ENCODE data around the gene FYCO1. TPM values are rescaled to one million over a fixed set of nuclear protein-coding genes. Genes with fewer than 3 reads are reported as not detected.

Gene FYCO1
- total RNA-seq, 3 donors from 2014 or later (not counting 1 experiment from before 2014, with no cell fraction given) = 23.0 to 28.4 (median 27.5) TPM

GRCh38 chr3:46013316-46014094 lies 17.9 kb upstream of the FYCO1 start:
- DNase-seq (peak in 1 of 2 donors; percentile 18), ATAC-seq (peak; percentile 29 to 91 (median 49))
- H3K4me1 ChIP-seq (ENCODE audit: control insufficient read depth, insufficient read depth, low read length) = peaks cover 34% of the 10 kb centered on the region
- no peak overlapping the region for H3K4me3 ChIP-seq (ENCODE audit: low read length)
- H3K27me3 ChIP-seq (ENCODE audit: control insufficient read depth, insufficient read depth, low read length) = peaks cover 12% of the 10 kb centered on the region
- Mint-ChIP-seq H3K27ac (no peak overlapping the region), H3K9me3 (no peaks in the 10 kb centered on the region), H3K36me3 (no peaks in the 10 kb centered on the region), H3K4me1 (peaks cover 24 to 37% of the 10 kb centered on the region in 2 donors), H3K4me3 (no peak overlapping the region), H3K27me3 (ENCODE audit: low read depth in 2 of 2) (peaks cover 44 to 86% of the 10 kb centered on the region in 2 donors)
- no peak overlapping the region for H3K27ac ChIP-seq (ENCODE audit: low read length)
- H3K36me3 ChIP-seq (ENCODE audit: control insufficient read depth, insufficient read depth, low read length) = no peaks in the 10 kb centered on the region
- TF ChIP-seq, protein P1, sequence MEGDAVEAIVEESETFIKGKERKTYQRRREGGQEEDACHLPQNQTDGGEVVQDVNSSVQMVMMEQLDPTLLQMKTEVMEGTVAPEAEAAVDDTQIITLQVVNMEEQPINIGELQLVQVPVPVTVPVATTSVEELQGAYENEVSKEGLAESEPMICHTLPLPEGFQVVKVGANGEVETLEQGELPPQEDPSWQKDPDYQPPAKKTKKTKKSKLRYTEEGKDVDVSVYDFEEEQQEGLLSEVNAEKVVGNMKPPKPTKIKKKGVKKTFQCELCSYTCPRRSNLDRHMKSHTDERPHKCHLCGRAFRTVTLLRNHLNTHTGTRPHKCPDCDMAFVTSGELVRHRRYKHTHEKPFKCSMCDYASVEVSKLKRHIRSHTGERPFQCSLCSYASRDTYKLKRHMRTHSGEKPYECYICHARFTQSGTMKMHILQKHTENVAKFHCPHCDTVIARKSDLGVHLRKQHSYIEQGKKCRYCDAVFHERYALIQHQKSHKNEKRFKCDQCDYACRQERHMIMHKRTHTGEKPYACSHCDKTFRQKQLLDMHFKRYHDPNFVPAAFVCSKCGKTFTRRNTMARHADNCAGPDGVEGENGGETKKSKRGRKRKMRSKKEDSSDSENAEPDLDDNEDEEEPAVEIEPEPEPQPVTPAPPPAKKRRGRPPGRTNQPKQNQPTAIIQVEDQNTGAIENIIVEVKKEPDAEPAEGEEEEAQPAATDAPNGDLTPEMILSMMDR (IDR thresholded peaks at IDR 0.05) = no peak
- 57% methylated on average over 7 of the region's 7 CpGs for WGBS (ENCODE audit: insufficient coverage)
- intact Hi-C loops (cut with micrococcal nuclease) = loop anchor here (2.0 kb wide), 1 partner anchor 19 kb away; the partner anchor contains the start of gene FYCO1
- H3K9me3 ChIP-seq (ENCODE audit: control insufficient read depth, insufficient read depth, low read length) = no peaks in the 10 kb centered on the region

DNA sequence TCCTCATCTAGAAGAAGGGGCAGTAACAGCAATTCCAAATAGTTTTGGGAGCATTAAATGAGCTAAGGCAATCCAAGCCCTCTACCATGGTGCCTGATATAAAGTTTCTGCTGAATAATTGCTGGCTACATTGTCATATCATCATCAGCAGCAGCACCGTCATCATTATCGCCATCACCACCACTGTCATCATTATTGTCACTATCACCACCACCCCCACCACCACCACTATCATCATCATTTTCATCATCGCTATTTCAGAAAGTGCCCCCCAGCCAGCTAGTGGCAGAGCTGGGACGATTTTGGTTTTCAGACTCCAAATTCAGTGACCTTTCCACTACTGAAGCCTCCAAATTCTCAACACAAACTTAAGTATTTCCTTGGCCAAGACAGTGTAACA lies 16.6 kb upstream of the FYCO1 start:
- Histone ChIP-seq H3K4me1 (ENCODE audit: control insufficient read depth, insufficient read depth, low read length) (peaks cover 22% of the 10 kb centered on the region), H3K27me3 (ENCODE audit: control insufficient read depth, insufficient read depth, low read length) (peaks cover 12% of the 10 kb centered on the region), H3K4me3 (ENCODE audit: low read length) (no peak overlapping the region), H3K36me3 (ENCODE audit: control insufficient read depth, insufficient read depth, low read length) (no peaks in the 10 kb centered on the region), H3K27ac (ENCODE audit: low read length) (no peak overlapping the region), H3K9me3 (ENCODE audit: control insufficient read depth, insufficient read depth, low read length) (no peaks in the 10 kb centered on the region)
- intact Hi-C loops (cut with micrococcal nuclease) = loop anchor here (2.0 kb wide), 1 partner anchor 17 kb away; the partner anchor contains the start of gene FYCO1
- 86% methylated on average over 4 of the region's 4 CpGs for WGBS (ENCODE audit: insufficient coverage)
- Mint-ChIP-seq H3K36me3 (no peaks in the 10 kb centered on the region), H3K27me3 (ENCODE audit: low read depth in 2 of 2) (peaks cover 41 to 81% of the 10 kb centered on the region in 2 donors), H3K9me3 (no peaks in the 10 kb centered on the region), H3K4me1 (peaks cover 24 to 26% of the 10 kb centered on the region in 2 donors), H3K4me3 (no peak overlapping the region), H3K27ac (no peak overlapping the region)
- ATAC-seq (no peak), DNase-seq (no peak)
- TF ChIP-seq, protein P1 (IDR thresholded peaks at IDR 0.05) = no peak

DNA sequence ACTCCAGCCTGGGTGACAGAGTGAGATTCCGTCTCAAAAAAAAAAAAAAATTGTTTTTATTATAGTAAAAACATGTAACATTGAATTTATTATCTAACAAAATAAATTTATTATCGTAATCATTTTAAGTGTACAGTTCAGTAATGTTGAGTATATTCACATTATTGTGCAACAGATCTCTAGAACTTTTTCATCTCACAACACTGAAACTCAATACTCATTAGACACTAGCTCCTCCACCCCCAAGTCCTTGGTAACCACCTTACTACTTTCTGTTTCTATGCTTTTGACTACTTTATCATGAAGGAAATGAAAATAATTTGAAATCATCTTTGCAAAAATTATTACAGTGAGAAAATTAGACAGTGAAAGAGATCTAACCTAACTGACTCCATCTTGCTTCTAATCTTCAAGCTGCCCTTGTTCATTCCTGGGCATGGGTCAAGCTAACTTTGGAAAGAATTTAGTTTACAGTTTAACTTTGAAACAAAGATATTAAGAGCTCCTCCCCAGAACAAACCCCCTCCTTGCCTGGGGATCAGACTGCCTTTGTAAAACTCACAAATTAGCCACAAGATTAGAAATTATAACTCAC lies 15.0 kb upstream of the FYCO1 start:
- DNase-seq (no peak), ATAC-seq (no peak)
- Histone ChIP-seq H3K4me3 (ENCODE audit: low read length) (no peak overlapping the region), H3K4me1 (ENCODE audit: control insufficient read depth, insufficient read depth, low read length) (peaks cover 20% of the 10 kb centered on the region), H3K36me3 (ENCODE audit: control insufficient read depth, insufficient read depth, low read length) (no peaks in the 10 kb centered on the region), H3K27ac (ENCODE audit: low read length) (no peak overlapping the region), H3K9me3 (ENCODE audit: control insufficient read depth, insufficient read depth, low read length) (no peaks in the 10 kb centered on the region), H3K27me3 (ENCODE audit: control insufficient read depth, insufficient read depth, low read length) (peaks cover 4% of the 10 kb centered on the region)
- no peaks in the 10 kb centered on the region for H3K36me3 Mint-ChIP-seq
- peaks cover 38 to 76% of the 10 kb centered on the region in 2 donors for H3K27me3 Mint-ChIP-seq (ENCODE audit: low read depth in 2 of 2)
- WGBS (ENCODE audit: insufficient coverage) = no CpG with 5 or more reads among the region's 2 CpGs
- H3K27ac Mint-ChIP-seq = no peak overlapping the region
- no peak overlapping the region for H3K4me3 Mint-ChIP-seq
- H3K9me3 Mint-ChIP-seq = no peaks in the 10 kb centered on the region
- intact Hi-C loops (cut with micrococcal nuclease) = no loop called here
- peaks cover 23 to 24% of the 10 kb centered on the region in 2 donors for H3K4me1 Mint-ChIP-seq
- TF ChIP-seq, protein P1 (IDR thresholded peaks at IDR 0.05) = no peak

All from natural killer cell (primary cell).